ENCODE data around the gene AHDC1. TPM values are rescaled to one million over a fixed set of nuclear protein-coding genes. Genes with fewer than 3 reads are reported as not detected.

AHDC1 gene
- total and polyA plus RNA-seq, 2 of the 13 experiments (the other 11 are each of a cell fraction or from before 2014, with no cell fraction given) = 1.0 to 2.7 TPM

DNA sequence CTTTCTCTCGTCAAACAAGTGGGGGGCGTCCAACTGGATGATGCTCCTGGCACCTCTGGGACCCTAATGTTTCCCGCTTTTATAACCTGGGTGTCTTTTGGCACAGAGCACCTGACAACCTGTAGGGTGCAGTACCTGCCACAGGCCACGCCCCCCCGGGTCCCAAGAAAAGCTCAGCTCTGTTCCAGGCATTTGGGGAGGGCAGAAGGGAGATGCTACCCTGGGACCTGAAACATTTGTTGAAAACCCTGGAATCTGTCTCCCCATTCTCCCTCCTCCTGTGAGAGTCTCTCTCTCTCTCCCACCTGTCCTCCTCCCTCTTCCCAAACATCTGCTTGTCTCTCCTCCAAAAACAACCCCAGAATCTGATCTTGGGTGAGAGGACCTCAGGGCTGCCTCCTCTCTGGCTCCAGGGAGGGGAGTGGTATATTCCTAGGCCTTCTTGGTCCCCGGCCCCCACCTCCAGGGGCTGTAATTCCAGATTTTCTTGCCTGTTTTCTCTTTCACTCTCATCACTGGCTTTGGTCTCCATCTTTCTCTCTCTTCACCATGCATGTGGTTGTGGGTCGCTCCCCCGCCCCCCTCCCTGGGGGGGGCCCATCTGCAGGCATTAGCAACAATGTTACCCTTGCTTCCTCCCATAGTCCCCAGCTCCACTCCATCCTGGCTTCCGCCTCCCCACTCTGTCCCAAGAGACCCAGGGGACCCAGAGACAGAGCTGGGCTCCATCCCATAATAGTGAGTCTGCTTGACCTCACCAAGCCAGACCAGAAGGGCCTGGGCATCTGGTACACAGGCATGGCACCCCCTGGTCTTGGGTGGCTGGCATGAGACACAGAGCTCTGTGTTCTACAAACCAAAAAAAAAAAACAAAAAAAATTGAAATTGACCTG, 4.1 kb downstream of the AHDC1 start:
- H3K4me3 ChIP-seq (replicated peaks in 1 of 3; ENCODE audit: insufficient read depth in 1 of 3, low read depth in 2 of 3, low read length in 3 of 3) = no peak overlapping the region
- POLR2A ChIA-PET = interaction anchor here (1.0 to 4.7 kb wide), 5 partner anchors 30 to 43 kb away, joined by 3 to 30 read pairs (median 4); no protein-coding TSS in a partner anchor
- no peak for TF ChIP-seq ZNF24 (IDR thresholded peaks at IDR 0.05)
- no TSS peak for BruUV-seq (replicated peaks)
- WGBS (ENCODE audit: low lambda C conversion rate) = 79% methylated on average over 9 of the region's 9 CpGs
- FAIRE-seq (no peak), ATAC-seq (no peak), DNase-seq (ENCODE audit: low spot score) (no peak)
- H3K79me2 ChIP-seq (ENCODE audit: insufficient read depth, low read length) = peaks cover 54% of the 10 kb centered on the region
- H3K4me1 ChIP-seq (ENCODE audit: insufficient read depth, low read length) = peaks cover 62% of the 10 kb centered on the region
- H3K27me3 ChIP-seq (ENCODE audit: control insufficient read depth in 1 of 2, insufficient read depth in 2 of 2, low read length in 2 of 2) = no peaks in the 10 kb centered on the region; a peak in 1 of 5 replicates
- intact Hi-C loops (cut with micrococcal nuclease; ENCODE audit: unreplicated experiment) = loop anchor here (5.0 kb wide), 1 partner anchor 33 kb away; no protein-coding TSS in a partner anchor
- CTCF ChIA-PET (ENCODE audit: low intra/inter-chr PET ratio, low total read pairs) = no interaction called here
- H3K4me2 ChIP-seq (ENCODE audit: low read depth, low read length) = 0 out of 2 replicates have a peak overlapping the region, but pooled peaks have one; percentile 41
- H3K36me3 ChIP-seq (replicated peaks in 1 of 2; ENCODE audit: control insufficient read depth in 1 of 2, insufficient read depth in 2 of 2, low read length in 2 of 2) = peaks cover 0 to 3% of the 10 kb centered on the region in 2 experiments; a peak in 2 of 5 replicates
- no peak overlapping the region for H2AFZ ChIP-seq (ENCODE audit: low read length)
- H3K27ac ChIP-seq (ENCODE audit: extremely low read length, insufficient read depth, low read length) = no peak overlapping the region
- peaks cover 40% of the 10 kb centered on the region; the same call in 1 of the 2 replicates for H4K20me1 ChIP-seq (ENCODE audit: insufficient read depth, low read length)
- in situ Hi-C loops (cut with HindIII; ENCODE audit: extremely low pct_ligation_motif_present, low pct_unique_long_range_greater_than_20kb) = loop anchor here (10.0 kb wide), 1 partner anchor 305 kb away; no protein-coding TSS in a partner anchor
- H3K9ac ChIP-seq (ENCODE audit: insufficient read depth, low read depth, low read length) = no peak overlapping the region
- H3K9me3 ChIP-seq (ENCODE audit: low read length) = no peaks in the 10 kb centered on the region

GRCh38 chr1:27598902-27599528, 4.9 kb downstream of the AHDC1 start:
- DNase-seq (ENCODE audit: low spot score) (no peak), FAIRE-seq (no peak), ATAC-seq (no peak)
- no peak overlapping the region for H3K27ac ChIP-seq (ENCODE audit: extremely low read length, insufficient read depth, low read length)
- CTCF ChIA-PET (ENCODE audit: low intra/inter-chr PET ratio, low total read pairs) = no interaction called here
- H2AFZ ChIP-seq (ENCODE audit: low read length) = no peak overlapping the region
- no peak overlapping the region for H3K9ac ChIP-seq (ENCODE audit: insufficient read depth, low read depth, low read length)
- in situ Hi-C loops (cut with HindIII; ENCODE audit: extremely low pct_ligation_motif_present, low pct_unique_long_range_greater_than_20kb) (no loop called here), intact Hi-C loops (cut with micrococcal nuclease; ENCODE audit: unreplicated experiment) (no loop called here)
- H3K79me2 ChIP-seq (ENCODE audit: insufficient read depth, low read length) = peaks cover 56% of the 10 kb centered on the region
- H3K9me3 ChIP-seq (ENCODE audit: low read length) = no peaks in the 10 kb centered on the region
- peak overlapping the region; percentile 41; the same call in 1 of the 2 replicates for H3K4me2 ChIP-seq (ENCODE audit: low read depth, low read length)
- H3K4me3 ChIP-seq (replicated peaks in 1 of 3; ENCODE audit: insufficient read depth in 1 of 3, low read depth in 2 of 3, low read length in 3 of 3) = no peak overlapping the region
- POLR2A ChIA-PET = interaction anchor here (1.0 to 4.4 kb wide), 3 partner anchors 29 to 42 kb away, joined by 3 to 30 read pairs (median 4); no protein-coding TSS in a partner anchor
- peaks cover 40% of the 10 kb centered on the region; the same call in 1 of the 2 replicates for H4K20me1 ChIP-seq (ENCODE audit: insufficient read depth, low read length)
- WGBS (ENCODE audit: low lambda C conversion rate) = 20% methylated on average over 6 of the region's 6 CpGs
- peaks cover 56% of the 10 kb centered on the region for H3K4me1 ChIP-seq (ENCODE audit: insufficient read depth, low read length)
- H3K36me3 ChIP-seq (replicated peaks in 1 of 2; ENCODE audit: control insufficient read depth in 1 of 2, insufficient read depth in 2 of 2, low read length in 2 of 2) = peaks cover 0 to 3% of the 10 kb centered on the region in 2 experiments; a peak in 2 of 5 replicates
- no TSS peak for BruUV-seq (replicated peaks)
- no peaks in the 10 kb centered on the region for H3K27me3 ChIP-seq (ENCODE audit: control insufficient read depth in 1 of 2, insufficient read depth in 2 of 2, low read length in 2 of 2)
- TF ChIP-seq SAP130 (CRISPR knock-in tag; IDR thresholded peaks at IDR 0.05; ENCODE audit: low read depth) = 0 out of 2 replicates have a peak, but pooled peaks have one; percentile 18
- TF ChIP-seq ZNF687 (CRISPR knock-in tag; IDR thresholded peaks at IDR 0.05) = peak; percentile 46; the same call in 1 of the 2 replicates
- no peak for TF ChIP-seq SP5 (CRISPR knock-in tag; IDR thresholded peaks at IDR 0.05; ENCODE audit: borderline replicate concordance, low read depth)
- no peak for TF ChIP-seq ZNF530 (CRISPR knock-in tag; IDR thresholded peaks at IDR 0.05; ENCODE audit: low read depth)
- TF ChIP-seq HNF1B (CRISPR knock-in tag; IDR thresholded peaks at IDR 0.05) = peak; percentile 40; the same call in 1 of the 2 replicates

Measured in HepG2 (cell line).